ENCODE measurements around the gene JTB.
A peak's percentile ranks its signal among the peaks of the same experiment; 100 is the strongest.

The JTB gene

GRCh38 chr1:153976819-153977249, 640 bp downstream of the JTB start:
- no peak for DNase-seq (ENCODE audit: low read depth)
- peak overlapping the region; percentile 89 for H3K4me3 ChIP-seq (ENCODE audit: control insufficient read depth, low read depth, low read length)
- no peak for TF ChIP-seq CTCF (IDR thresholded peaks at IDR 0.05; ENCODE audit: control insufficient read depth, insufficient read depth, low read depth, low read length, missing control alignments)

GRCh38 chr1:153973525-153973924, 3.9 kb downstream of the JTB start:
- TF ChIP-seq CTCF (IDR thresholded peaks at IDR 0.05; ENCODE audit: control insufficient read depth, insufficient read depth, low read depth, low read length, missing control alignments), result no peak
- H3K4me3 ChIP-seq (ENCODE audit: control insufficient read depth, low read depth, low read length), result no peak overlapping the region
- DNase-seq (ENCODE audit: low read depth), result no peak

GRCh38 chr1:153973071-153973470, 4.4 kb downstream of the JTB start:
- no peak for DNase-seq (ENCODE audit: low read depth)
- no peak for TF ChIP-seq CTCF (IDR thresholded peaks at IDR 0.05; ENCODE audit: control insufficient read depth, insufficient read depth, low read depth, low read length, missing control alignments)
- no peak overlapping the region for H3K4me3 ChIP-seq (ENCODE audit: control insufficient read depth, low read depth, low read length)

- H3K4me3 ChIP-seq (ENCODE audit: control insufficient read depth, low read depth, low read length), result no peak overlapping the region
- no peak for TF ChIP-seq CTCF (IDR thresholded peaks at IDR 0.05; ENCODE audit: control insufficient read depth, insufficient read depth, low read depth, low read length, missing control alignments)
Observed at GRCh38 chr1:153970346-153970745, 7.1 kb downstream of the JTB start.

GRCh38 chr1:153968972-153969371, 8.5 kb downstream of the JTB start:
- TF ChIP-seq CTCF (IDR thresholded peaks at IDR 0.05; ENCODE audit: control insufficient read depth, insufficient read depth, low read depth, low read length, missing control alignments), result no peak
- no peak overlapping the region for H3K4me3 ChIP-seq (ENCODE audit: control insufficient read depth, low read depth, low read length)
- DNase-seq (ENCODE audit: low read depth), result no peak

More at GRCh38 chr1:153970346-153970745, 7.1 kb downstream of the JTB start:
- no peak for DNase-seq (ENCODE audit: low read depth)

- DNase-seq (ENCODE audit: low read depth), result no peak
Observed at GRCh38 chr1:153968408-153968807, 9.1 kb downstream of the JTB start.

More at GRCh38 chr1:153968408-153968807, 9.1 kb downstream of the JTB start:
- H3K4me3 ChIP-seq (ENCODE audit: control insufficient read depth, low read depth, low read length), result peak overlapping the region; percentile 62
- no peak for TF ChIP-seq CTCF (IDR thresholded peaks at IDR 0.05; ENCODE audit: control insufficient read depth, insufficient read depth, low read depth, low read length, missing control alignments)
